Loucy (cell line): Measurements from ENCODE around the gene LNPEP.

ENCODE experiments used
- CTCF ChIP-seq: fragments of 200-600 bp; sonication (generic); conservative IDR thresholded peaks from 2 replicates; pipeline ENCODE4 v1.5.1; 2014; ENCODE audit warnings: mild to moderate bottlenecking, antibody characterized with exemption, low read length
- EZH2phosphoT487 ChIP-seq: fragments of 200-600 bp; IDR thresholded peaks from 2 replicates; pipeline ENCODE4 v1.6.1; 2018; ENCODE audit warnings: antibody characterized with exemption, mild to moderate bottlenecking, moderate library complexity, borderline replicate concordance

- no peak for TF ChIP-seq CTCF
- no peak for TF ChIP-seq EZH2phosphoT487
Measured at GRCh38 chr5:96999856-97000255, 64.0 kb downstream of the LNPEP start.
